ENCODE data around the gene SLC17A9. TPM values are rescaled to one million over a fixed set of nuclear protein-coding genes. Genes with fewer than 3 reads are reported as not detected.

The SLC17A9 gene
- total RNA-seq, 3 donors from 2014 or later, result 2.2 to 4.9 (median 2.7) TPM

GRCh38 chr20:62928246-62928939 lies 24.1 kb upstream of the SLC17A9 start:
- no peaks in the 10 kb centered on the region for H3K36me3 ChIP-seq
- no peak for DNase-seq (ENCODE audit: low spot score in 2 of 2)
- intact Hi-C loops (cut with DNase I; ENCODE audit: low total_unique reads), result no loop called here
- peak overlapping the region; percentile 88 to 99 for H3K27ac ChIP-seq
- H3K9me3 ChIP-seq, result no peaks in the 10 kb centered on the region
- H3K27me3 ChIP-seq, result no peaks in the 10 kb centered on the region
- no peak for TF ChIP-seq CTCF (IDR thresholded peaks at IDR 0.05)
- no peak for TF ChIP-seq POLR2A (IDR thresholded peaks at IDR 0.05)
- TF ChIP-seq POLR2AphosphoS5 (IDR thresholded peaks at IDR 0.05), result no peak
- peaks cover 13 to 32% of the 10 kb centered on the region in 2 donors for H3K4me1 ChIP-seq
- H3K4me3 ChIP-seq, result peak overlapping the region; percentile 47 to 68 (median 57)

GRCh38 chr20:62929051-62929538 lies 23.4 kb upstream of the SLC17A9 start:
- Histone ChIP-seq H3K27me3 (no peaks in the 10 kb centered on the region), H3K9me3 (no peaks in the 10 kb centered on the region), H3K27ac (peak overlapping the region; percentile 88 to 99), H3K4me3 (peak overlapping the region; percentile 47 to 68 (median 57)), H3K36me3 (no peaks in the 10 kb centered on the region), H3K4me1 (peaks cover 8 to 28% of the 10 kb centered on the region in 2 donors)
- intact Hi-C loops (cut with DNase I; ENCODE audit: low total_unique reads), result no loop called here
- TF ChIP-seq POLR2AphosphoS5 (IDR thresholded peaks at IDR 0.05) (peak in 1 of 3 donors; percentile 36), CTCF (IDR thresholded peaks at IDR 0.05) (no peak), POLR2A (IDR thresholded peaks at IDR 0.05) (no peak)
- peak; percentile 53 to 67 for DNase-seq (ENCODE audit: low spot score in 2 of 2)

- no peak overlapping the region for H3K27ac ChIP-seq
These were observed 21.0 kb upstream of the SLC17A9 start for GRCh38 chr20:62931464-62931863.

GRCh38 chr20:62933966-62934365 lies 18.5 kb upstream of the SLC17A9 start:
- no peak for TF ChIP-seq POLR2AphosphoS5 (IDR thresholded peaks at IDR 0.05)
- no peak for TF ChIP-seq POLR2A (IDR thresholded peaks at IDR 0.05)
- TF ChIP-seq CTCF (IDR thresholded peaks at IDR 0.05), result no peak

More at GRCh38 chr20:62931464-62931863, 21.0 kb upstream of the SLC17A9 start:
- DNase-seq (ENCODE audit: low spot score in 2 of 2), result no peak
- H3K9me3 ChIP-seq, result no peaks in the 10 kb centered on the region
- H3K4me1 ChIP-seq, result peaks cover 7 to 25% of the 10 kb centered on the region in 2 donors
- H3K4me3 ChIP-seq, result no peak overlapping the region
- no peaks in the 10 kb centered on the region for H3K27me3 ChIP-seq
- TF ChIP-seq POLR2A (IDR thresholded peaks at IDR 0.05) (no peak), POLR2AphosphoS5 (IDR thresholded peaks at IDR 0.05) (no peak), CTCF (IDR thresholded peaks at IDR 0.05) (no peak)
- intact Hi-C loops (cut with DNase I; ENCODE audit: low total_unique reads), result no loop called here
- H3K36me3 ChIP-seq, result no peaks in the 10 kb centered on the region

GRCh38 chr20:62935204-62935967 lies 17.1 kb upstream of the SLC17A9 start:
- H3K4me1 ChIP-seq, result peaks cover 0 to 15% of the 10 kb centered on the region in 2 donors
- intact Hi-C loops (cut with DNase I; ENCODE audit: low total_unique reads), result no loop called here
- H3K27me3 ChIP-seq, result no peaks in the 10 kb centered on the region
- H3K9me3 ChIP-seq, result no peaks in the 10 kb centered on the region
- no peaks in the 10 kb centered on the region for H3K36me3 ChIP-seq
- DNase-seq (ENCODE audit: low spot score in 2 of 2), result no peak
- TF ChIP-seq POLR2A (IDR thresholded peaks at IDR 0.05) (no peak), CTCF (IDR thresholded peaks at IDR 0.05) (no peak), POLR2AphosphoS5 (IDR thresholded peaks at IDR 0.05) (no peak)
- no peak overlapping the region for H3K27ac ChIP-seq
- H3K4me3 ChIP-seq, result peak overlapping the region in 2 of 3 donors; percentile 98

More at GRCh38 chr20:62933966-62934365, 18.5 kb upstream of the SLC17A9 start:
- H3K36me3 ChIP-seq, result no peaks in the 10 kb centered on the region
- DNase-seq (ENCODE audit: low spot score in 2 of 2), result no peak
- peaks cover 0 to 8% of the 10 kb centered on the region in 2 donors for H3K4me1 ChIP-seq
- H3K27me3 ChIP-seq, result no peaks in the 10 kb centered on the region
- no peaks in the 10 kb centered on the region for H3K9me3 ChIP-seq
- intact Hi-C loops (cut with DNase I; ENCODE audit: low total_unique reads), result no loop called here
- no peak overlapping the region for H3K4me3 ChIP-seq
- no peak overlapping the region for H3K27ac ChIP-seq
